Fibroblast of lung (primary cell): ENCODE measurements around the gene OPA1. TPM values are rescaled to one million over a fixed set of nuclear protein-coding genes. Genes with fewer than 3 reads are reported as not detected.
"Not testable (repeated sequence)": the region's sequence is repeated elsewhere in the genome, so short reads cannot be mapped to it uniquely, and the experiment has no call there.

ENCODE experiments used
- DNase-seq, 2 donors: peaks; one replicate each; pipeline versions ENCODE4 v3.0.0 to v3.0.0-alpha.2; 2010; ENCODE audit warnings: low read depth in 2 of 2
- H2AFZ ChIP-seq: 2 replicates; pipeline ENCODE4 v1.5.1; 2012; ENCODE audit warnings: low read length, control low read depth, inconsistent platforms
- H3K27ac ChIP-seq: 2 replicates; pipeline ENCODE4 v1.5.1; 2011; ENCODE audit warnings: low read length, control low read depth; ENCODE audit not compliant: insufficient read depth
- H3K27me3 ChIP-seq: 2 replicates; pipeline ENCODE4 v1.5.1; 2011; ENCODE audit warnings: mild to moderate bottlenecking, low read length; ENCODE audit not compliant: control insufficient read depth, insufficient read depth
- H3K36me3 ChIP-seq: 2 replicates; pipeline ENCODE4 v1.5.1; 2011; ENCODE audit warnings: low read length; ENCODE audit not compliant: control insufficient read depth, insufficient read depth
- H3K4me1 ChIP-seq: 2 replicates; pipeline ENCODE4 v1.5.1; 2011; ENCODE audit warnings: low read length; ENCODE audit not compliant: control insufficient read depth, insufficient read depth; ENCODE audit errors: extremely low read depth
- H3K4me2 ChIP-seq: 2 replicates; pipeline ENCODE4 v1.5.1; 2011; ENCODE audit warnings: low read length, control low read depth; ENCODE audit not compliant: insufficient read depth; ENCODE audit errors: extremely low read depth
- H3K4me3 ChIP-seq, 4 experiments: fragments of 200-600 bp in 1 of 4; sonication (generic) in 1 of 4; replicated peaks in 1 of 4; 2 replicates each; pipeline ENCODE4 v1.5.1; 2011 to 2016; ENCODE audit warnings: low read length in 4 of 4, low read depth in 3 of 4, mild to moderate bottlenecking in 3 of 4, control low read depth in 2 of 4, inconsistent platforms in 1 of 4, mixed read lengths in 1 of 4; ENCODE audit not compliant: insufficient read depth in 1 of 4; ENCODE audit errors: control extremely low read depth in 1 of 4
- H3K79me2 ChIP-seq: 2 replicates; pipeline ENCODE4 v1.5.1; 2012; ENCODE audit warnings: mild to moderate bottlenecking, low read length, inconsistent platforms; ENCODE audit not compliant: control insufficient read depth, insufficient read depth
- H3K9ac ChIP-seq: 2 replicates; pipeline ENCODE4 v1.5.1; 2011; ENCODE audit warnings: mild to moderate bottlenecking, low read length, control low read depth; ENCODE audit not compliant: insufficient read depth
- H3K9me3 ChIP-seq: 2 replicates; pipeline ENCODE4 v1.5.1; 2012; ENCODE audit warnings: low read depth, low read length; ENCODE audit not compliant: control insufficient read depth, insufficient read depth
- H4K20me1 ChIP-seq: 2 replicates; pipeline ENCODE4 v1.5.1; 2011; ENCODE audit warnings: low read length; ENCODE audit not compliant: control insufficient read depth, insufficient read depth; ENCODE audit errors: extremely low read depth
- CTCF ChIP-seq, 2 donors: IDR thresholded peaks in 1 of 2; conservative IDR thresholded peaks in 1 of 2; 1 replicate in 1 of 2; 2 replicates in 1 of 2; pipeline ENCODE4 v1.5.1; 2011 to 2012; ENCODE audit warnings: low read length in 2 of 2, control low read depth in 1 of 2, inconsistent platforms in 1 of 2, low read depth in 1 of 2, mild to moderate bottlenecking in 1 of 2
- EZH2 ChIP-seq: IDR thresholded peaks from 2 replicates; pipeline ENCODE4 v1.5.1; 2012; ENCODE audit warnings: low read length, control low read depth, mild to moderate bottlenecking; ENCODE audit errors: missing control alignments
- polyA plus RNA-seq, 2 donors: library from polyadenylated mRNA; depleted of rRNA in 1 of 2; stranded (reverse) in 1 of 2; unstranded in 1 of 2; fragments of >200 nt; gene quantifications; 2 replicates each; pipeline ENCODE4 v1.2.1, GENCODE V29; 2011 to 2012; ENCODE audit warnings: missing spikeins in 1 of 2
- total RNA-seq: library from RNA; depleted of rRNA; stranded (reverse); fragments of >200 nt; gene quantifications from 2 replicates; pipeline ENCODE4 v1.2.1, GENCODE V29; 2014

The OPA1 gene
- total and polyA plus RNA-seq, 2 donors (not counting 1 experiment from before 2014, with no cell fraction given): 40.6 to 63.9 TPM

- peaks cover 74% of the 10 kb centered on the region for H3K79me2 ChIP-seq
- H4K20me1 ChIP-seq: no peaks in the 10 kb centered on the region
- H3K4me2 ChIP-seq: no peak overlapping the region
- H3K27me3 ChIP-seq: no peaks in the 10 kb centered on the region
- no peaks in the 10 kb centered on the region for H3K4me1 ChIP-seq
- no peak for DNase-seq
- H3K4me3 ChIP-seq: no peak overlapping the region
- no peak overlapping the region for H3K27ac ChIP-seq
- no peaks in the 10 kb centered on the region for H3K9me3 ChIP-seq
- TF ChIP-seq CTCF (conservative IDR thresholded peaks at IDR 0.05 in 1 of 2, IDR thresholded peaks at IDR 0.05 in 1 of 2; ENCODE audit: low read depth in 1 of 2, low read length in 2 of 2): no peak
- no peak for TF ChIP-seq EZH2
- H3K36me3 ChIP-seq: no peaks in the 10 kb centered on the region
- no peak overlapping the region for H3K9ac ChIP-seq
- no peak overlapping the region for H2AFZ ChIP-seq
Observed at GRCh38 chr3:193598202-193598601, 5.2 kb downstream of the OPA1 start.

- Histone ChIP-seq H3K4me1 (no peaks in the 10 kb centered on the region), H3K9me3 (no peaks in the 10 kb centered on the region), H3K27me3 (no peaks in the 10 kb centered on the region), H3K4me2 (no peak overlapping the region), H3K9ac (no peak overlapping the region), H2AFZ (no peak overlapping the region), H3K27ac (no peak overlapping the region), H3K79me2 (peaks cover 64% of the 10 kb centered on the region), H3K4me3 (no peak overlapping the region), H4K20me1 (no peaks in the 10 kb centered on the region), H3K36me3 (no peaks in the 10 kb centered on the region)
- TF ChIP-seq EZH2: no peak
- no peak for TF ChIP-seq CTCF (conservative IDR thresholded peaks at IDR 0.05 in 1 of 2, IDR thresholded peaks at IDR 0.05 in 1 of 2; ENCODE audit: low read depth in 1 of 2, low read length in 2 of 2)
- no peak for DNase-seq
Observed at GRCh38 chr3:193599393-193599792, 6.4 kb downstream of the OPA1 start.

GRCh38 chr3:193605876-193606275 lies 12.9 kb downstream of the OPA1 start:
- no peak overlapping the region for H3K4me2 ChIP-seq
- H3K9ac ChIP-seq: no peak overlapping the region
- no peaks in the 10 kb centered on the region for H3K4me1 ChIP-seq
- H3K27ac ChIP-seq: no peak overlapping the region
- H3K79me2 ChIP-seq: peaks cover 12% of the 10 kb centered on the region
- H2AFZ ChIP-seq: no peak overlapping the region
- no peak overlapping the region for H3K4me3 ChIP-seq
- peak; percentile 50 to 68 for DNase-seq
- no peaks in the 10 kb centered on the region for H3K36me3 ChIP-seq
- no peaks in the 10 kb centered on the region for H3K27me3 ChIP-seq
- TF ChIP-seq EZH2 (no peak), CTCF (conservative IDR thresholded peaks at IDR 0.05 in 1 of 2, IDR thresholded peaks at IDR 0.05 in 1 of 2; ENCODE audit: low read depth in 1 of 2, low read length in 2 of 2) (peak; percentile 69 to 89)
- H4K20me1 ChIP-seq: no peaks in the 10 kb centered on the region
- no peaks in the 10 kb centered on the region for H3K9me3 ChIP-seq

- not testable (repeated sequence) for H3K9me3 ChIP-seq, H4K20me1 ChIP-seq, H3K27me3 ChIP-seq, H3K27ac ChIP-seq, H3K79me2 ChIP-seq, DNase-seq, H3K36me3 ChIP-seq, H3K4me3 ChIP-seq, H3K4me2 ChIP-seq, H3K4me1 ChIP-seq, H2AFZ ChIP-seq, H3K9ac ChIP-seq
Observed at GRCh38 chr3:193606892-193607291, 13.9 kb downstream of the OPA1 start.

- H3K4me2 ChIP-seq, H3K36me3 ChIP-seq, H3K4me3 ChIP-seq, H3K4me1 ChIP-seq, DNase-seq, H3K27ac ChIP-seq, H3K27me3 ChIP-seq, H4K20me1 ChIP-seq, H2AFZ ChIP-seq, H3K9ac ChIP-seq, H3K79me2 ChIP-seq, H3K9me3 ChIP-seq: not testable (repeated sequence)
Observed at GRCh38 chr3:193610516-193610915, 17.5 kb downstream of the OPA1 start.
